T-helper 1 cell treated with Interleukin-12 subunit alpha and Interleukin-12 subunit beta and Interleukin-4 antibody, amounts not matched to agents 30 μg/mL and 1 μg/mL, for 36 hours (primary cell): ENCODE data around the gene RBKS.
"Not testable (repeated sequence)": the region's sequence is repeated elsewhere in the genome, so short reads cannot be mapped to it uniquely, and the experiment has no call there.

Source experiments
- H3K27ac Mint-ChIP-seq: one replicate; pipeline ENCODE4 v1.8.0; 2021; ENCODE audit warnings: mild to moderate bottlenecking, mixed read lengths
- H3K27me3 Mint-ChIP-seq: one replicate; pipeline ENCODE4 v1.8.0; 2021; ENCODE audit warnings: low read depth, mixed read lengths
- H3K36me3 Mint-ChIP-seq: one replicate; pipeline ENCODE4 v1.8.0; 2021; ENCODE audit warnings: low read depth, mixed read lengths
- H3K4me1 Mint-ChIP-seq: one replicate; pipeline ENCODE4 v1.8.0; 2021; ENCODE audit warnings: low read depth, mixed read lengths
- H3K4me3 Mint-ChIP-seq: one replicate; pipeline ENCODE4 v1.8.0; 2021; ENCODE audit warnings: mild to moderate bottlenecking, moderate library complexity, mixed read lengths
- H3K9me3 Mint-ChIP-seq: one replicate; pipeline ENCODE4 v1.8.0; 2021; ENCODE audit warnings: mixed read lengths

Gene RBKS

DNA sequence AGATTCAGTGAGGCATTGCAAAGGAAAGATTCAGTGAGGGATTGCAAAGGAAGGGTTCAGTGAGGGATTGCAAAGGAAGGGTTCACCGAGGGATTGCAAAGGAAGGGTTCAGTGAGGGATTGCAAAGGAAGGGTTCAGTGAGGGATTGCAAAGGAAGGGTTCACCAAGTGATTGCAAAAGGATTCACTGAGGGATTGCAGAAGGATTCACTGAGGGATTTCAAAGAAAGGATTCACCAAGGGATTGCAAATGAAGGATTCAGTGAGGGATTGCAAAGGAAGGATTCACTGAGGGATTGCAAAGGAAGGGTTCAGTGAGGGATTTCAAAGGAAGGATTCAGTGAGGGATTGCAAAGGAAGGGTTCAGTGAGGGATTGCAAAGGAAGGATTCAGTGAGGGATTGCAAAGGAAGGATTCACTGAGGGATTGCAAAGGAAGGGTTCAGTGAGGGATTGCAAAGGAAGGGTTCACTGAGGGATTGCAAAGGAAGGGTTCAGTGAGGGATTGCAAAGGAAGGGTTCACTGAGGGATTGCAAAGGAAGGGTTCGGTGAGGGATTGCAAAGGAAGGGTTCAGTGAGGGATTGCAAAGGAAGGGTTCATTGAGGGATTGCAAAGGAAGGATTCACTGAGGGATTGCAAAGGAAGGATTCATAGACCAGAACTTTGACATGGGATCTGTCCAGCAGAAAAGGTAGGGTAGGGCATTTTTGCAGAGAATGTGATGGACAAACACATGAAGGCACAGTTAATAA lies 141.2 kb downstream of the RBKS start:
- Mint-ChIP-seq H3K27me3 (peaks cover 32% of the 10 kb centered on the region), H3K9me3 (peaks cover 19% of the 10 kb centered on the region)
- not testable (repeated sequence) for H3K36me3 Mint-ChIP-seq, H3K27ac Mint-ChIP-seq, H3K4me3 Mint-ChIP-seq, H3K4me1 Mint-ChIP-seq

DNA sequence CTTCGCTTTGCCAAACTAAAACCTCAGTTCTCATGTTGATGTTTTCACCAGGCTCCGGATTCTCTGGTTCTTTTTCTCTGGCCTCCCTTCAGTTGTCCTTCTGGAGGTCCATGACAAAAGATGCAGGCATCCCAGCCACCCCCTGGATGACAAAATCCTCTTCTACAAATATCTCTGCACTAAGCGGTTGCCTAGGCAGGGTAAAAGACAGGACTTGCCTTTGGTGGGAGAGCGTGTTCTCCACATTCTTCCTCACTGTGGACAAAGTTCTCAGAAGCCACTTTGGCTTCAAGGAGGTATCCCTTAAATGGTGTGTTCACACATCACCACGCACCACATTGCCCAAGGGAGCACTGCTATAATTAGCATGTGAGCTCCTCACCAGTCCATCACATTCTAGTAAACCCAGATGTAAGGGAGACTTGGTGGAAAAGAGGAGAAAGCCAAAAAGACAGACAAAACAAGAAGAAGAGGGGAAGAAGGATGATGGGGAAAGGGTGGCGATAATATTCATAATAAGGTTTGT lies 142.3 kb downstream of the RBKS start:
- H3K4me1 Mint-ChIP-seq = peaks cover 2% of the 10 kb centered on the region
- H3K9me3 Mint-ChIP-seq = peaks cover 19% of the 10 kb centered on the region

DNA sequence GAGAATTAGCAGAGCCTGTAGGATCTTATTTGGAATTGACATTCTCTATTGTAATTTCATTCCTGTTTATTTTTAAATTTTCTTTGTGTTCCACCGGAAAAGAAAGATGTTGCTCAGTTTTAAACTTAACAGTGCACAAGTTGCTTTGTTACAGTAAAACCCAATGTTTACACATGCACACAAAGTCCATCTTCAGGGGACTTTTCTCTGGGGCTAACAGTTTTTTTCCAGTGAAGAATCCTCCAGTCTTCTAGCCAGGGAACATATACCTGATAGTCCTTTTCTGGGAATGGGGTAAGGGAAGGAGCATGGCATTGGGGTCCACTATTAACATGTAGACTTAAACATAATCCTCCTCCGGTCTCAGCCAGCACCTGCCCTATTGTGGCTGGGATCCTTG lies 143.9 kb downstream of the RBKS start:
- Mint-ChIP-seq H3K27ac (no peak overlapping the region), H3K4me3 (no peak overlapping the region), H3K36me3 (peaks cover 3% of the 10 kb centered on the region), H3K9me3 (peaks cover 19% of the 10 kb centered on the region), H3K27me3 (peaks cover 22% of the 10 kb centered on the region), H3K4me1 (peaks cover 2% of the 10 kb centered on the region)

More for the DNA sequence above, 142.3 kb downstream of the RBKS start:
- Mint-ChIP-seq H3K27me3 (peaks cover 29% of the 10 kb centered on the region), H3K36me3 (peaks cover 3% of the 10 kb centered on the region), H3K27ac (no peak overlapping the region), H3K4me3 (no peak overlapping the region)

DNA sequence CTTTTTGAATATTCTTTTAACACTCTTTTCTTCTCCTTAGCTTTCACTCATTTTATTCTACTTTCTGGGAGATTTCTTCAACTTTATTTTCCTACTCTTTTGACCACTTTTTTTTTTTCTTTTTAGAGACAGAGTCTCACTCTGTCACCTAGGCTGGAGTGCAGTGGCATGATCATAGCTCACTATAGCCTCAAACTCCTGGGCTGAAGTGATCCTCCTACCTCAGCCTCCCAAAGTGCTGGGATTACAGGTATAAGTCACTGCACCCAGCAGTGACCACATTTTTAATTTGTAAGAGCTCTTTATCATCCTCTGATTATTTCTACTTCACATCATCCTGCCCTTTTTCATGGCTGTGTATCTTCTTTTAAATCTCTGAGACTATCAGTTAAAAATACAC lies 144.7 kb downstream of the RBKS start:
- H3K4me1 Mint-ChIP-seq, H3K36me3 Mint-ChIP-seq, H3K4me3 Mint-ChIP-seq: not testable (repeated sequence)
- H3K27ac Mint-ChIP-seq = peak overlapping the region; percentile 1
- H3K27me3 Mint-ChIP-seq = peaks cover 22% of the 10 kb centered on the region
- H3K9me3 Mint-ChIP-seq = peaks cover 19% of the 10 kb centered on the region

DNA sequence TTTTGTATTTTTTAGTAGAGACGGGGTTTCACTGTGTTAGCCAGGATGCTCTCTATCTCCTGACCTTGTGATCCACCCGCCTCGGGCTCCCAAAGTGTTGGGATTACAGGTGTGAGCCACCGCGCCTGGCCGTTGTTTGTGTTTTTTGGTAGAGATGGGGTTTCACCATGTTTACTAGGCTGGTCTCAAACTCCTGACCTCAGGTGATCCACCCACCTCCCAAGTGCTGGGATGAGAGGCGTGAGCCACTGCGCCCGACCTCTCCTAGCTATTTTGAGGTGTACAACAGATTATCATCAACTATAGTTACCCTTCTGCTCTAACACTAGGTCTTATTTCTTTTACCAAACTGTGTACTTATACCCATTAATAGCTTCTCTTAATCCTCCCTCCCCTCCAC lies 147.6 kb downstream of the RBKS start:
- Mint-ChIP-seq H3K27ac (no peak overlapping the region), H3K36me3 (no peaks in the 10 kb centered on the region), H3K4me1 (peaks cover 2% of the 10 kb centered on the region), H3K27me3 (peaks cover 16% of the 10 kb centered on the region), H3K9me3 (no peaks in the 10 kb centered on the region), H3K4me3 (no peak overlapping the region)

DNA sequence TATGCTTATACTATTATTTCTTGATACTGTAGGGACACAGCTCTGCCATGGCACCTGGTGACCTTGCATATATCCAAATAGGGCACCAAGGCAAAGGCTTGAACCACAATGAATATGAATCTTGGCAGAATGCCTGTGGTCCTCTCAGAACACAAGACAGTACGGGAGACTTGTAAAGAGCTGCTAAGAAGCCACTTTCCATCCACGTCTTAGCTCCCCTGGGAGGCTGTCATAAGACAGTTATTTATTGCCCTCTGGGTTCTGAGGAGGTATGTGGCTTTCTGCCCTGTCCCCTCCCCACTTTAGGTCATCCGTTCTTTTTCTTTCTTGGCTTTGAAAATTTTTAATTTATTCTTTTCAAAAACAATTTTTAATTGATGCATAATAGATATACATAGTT lies 148.5 kb downstream of the RBKS start:
- no peaks in the 10 kb centered on the region for H3K9me3 Mint-ChIP-seq
- no peaks in the 10 kb centered on the region for H3K36me3 Mint-ChIP-seq
- no peak overlapping the region for H3K27ac Mint-ChIP-seq
- H3K27me3 Mint-ChIP-seq = peaks cover 16% of the 10 kb centered on the region
- H3K4me3 Mint-ChIP-seq = no peak overlapping the region
- H3K4me1 Mint-ChIP-seq = peaks cover 2% of the 10 kb centered on the region

DNA sequence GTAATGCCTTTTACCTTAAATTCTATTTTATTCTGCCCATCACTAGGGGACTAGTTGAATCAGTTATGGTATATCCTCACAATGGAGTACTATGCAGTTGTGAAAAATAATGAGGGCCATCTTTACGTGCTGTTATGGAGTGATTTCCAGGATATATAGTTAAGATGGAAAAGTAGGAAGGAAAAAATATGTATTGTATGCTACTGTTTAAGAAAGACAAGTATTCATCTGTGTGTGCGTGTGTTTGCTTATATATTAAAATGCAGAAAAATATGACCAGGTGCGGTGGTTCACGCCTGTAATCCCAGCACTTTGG lies 151.2 kb downstream of the RBKS start:
- H3K4me3 Mint-ChIP-seq = no peak overlapping the region

DNA sequence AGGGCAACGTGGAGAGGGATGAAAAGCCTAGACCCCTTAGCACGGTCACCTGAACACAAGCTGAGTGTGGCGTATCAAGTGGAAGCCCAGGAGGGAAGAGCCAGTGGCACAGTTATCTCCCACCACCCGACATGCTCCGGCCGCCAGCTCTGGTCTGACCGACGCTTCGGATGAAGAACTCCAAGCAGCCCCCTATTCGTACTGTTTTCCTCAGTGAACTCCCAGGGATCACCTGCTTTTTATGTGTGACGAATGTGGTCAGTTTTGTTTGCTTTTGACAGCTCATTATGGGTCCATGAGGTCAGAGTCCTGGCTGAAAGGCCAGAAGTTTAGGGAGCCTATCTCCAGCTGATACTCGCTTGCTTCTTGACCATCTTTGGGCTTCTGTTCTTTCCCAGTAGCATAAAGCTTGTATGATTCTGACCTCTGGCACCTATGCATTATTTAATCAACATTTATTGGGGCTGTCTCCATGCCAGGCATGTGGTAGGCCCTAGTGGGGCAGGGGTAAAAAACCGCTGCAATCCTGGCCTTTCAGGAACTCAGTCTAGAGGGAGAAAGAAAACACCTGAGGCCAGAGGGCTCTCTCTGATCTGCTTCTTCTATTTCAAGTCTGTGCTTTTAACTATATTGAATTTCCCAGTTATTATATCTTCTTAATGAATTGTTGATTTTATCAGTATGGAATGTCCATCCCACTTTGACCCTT lies 151.7 kb downstream of the RBKS start:
- no peaks in the 10 kb centered on the region for H3K36me3 Mint-ChIP-seq
- no peaks in the 10 kb centered on the region for H3K27me3 Mint-ChIP-seq
- peaks cover 11% of the 10 kb centered on the region for H3K4me1 Mint-ChIP-seq
- H3K4me3 Mint-ChIP-seq = no peak overlapping the region
- no peaks in the 10 kb centered on the region for H3K9me3 Mint-ChIP-seq
- no peak overlapping the region for H3K27ac Mint-ChIP-seq

More for the DNA sequence above, 151.2 kb downstream of the RBKS start:
- Mint-ChIP-seq H3K27ac (no peak overlapping the region), H3K4me1 (peaks cover 11% of the 10 kb centered on the region), H3K9me3 (no peaks in the 10 kb centered on the region), H3K36me3 (no peaks in the 10 kb centered on the region), H3K27me3 (no peaks in the 10 kb centered on the region)

DNA sequence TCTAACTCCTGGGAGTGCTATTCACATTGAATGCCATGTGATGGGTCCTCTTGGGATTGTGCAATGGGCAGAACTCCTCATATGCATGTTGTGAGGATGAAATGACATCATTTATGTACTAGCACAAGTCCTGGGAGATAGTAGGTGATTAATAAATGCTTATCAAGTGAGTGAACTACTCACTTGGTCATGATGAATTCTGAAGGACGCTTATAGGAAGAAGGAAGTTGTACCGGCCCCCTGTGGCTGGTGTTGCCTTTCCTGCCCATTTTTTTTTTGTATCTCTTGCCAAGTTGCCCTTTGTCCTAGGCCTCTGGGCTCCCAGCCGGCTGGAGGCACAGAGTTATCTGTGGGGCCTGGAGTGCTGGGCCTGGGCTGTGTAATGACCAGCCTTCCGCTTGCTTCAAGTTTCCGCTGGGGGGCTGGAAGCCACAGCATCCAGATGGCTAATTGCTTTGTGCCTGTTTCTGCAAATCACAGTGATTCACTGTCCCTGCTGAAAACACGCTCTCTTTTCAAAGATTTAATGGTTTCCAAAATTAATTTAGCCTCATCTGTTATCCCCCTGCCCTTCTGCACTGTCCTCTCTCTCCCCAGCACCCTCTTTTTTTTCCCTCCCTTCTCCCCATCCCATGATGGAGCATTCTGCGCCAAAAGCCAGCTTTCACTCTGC lies 152.4 kb downstream of the RBKS start:
- peaks cover 11% of the 10 kb centered on the region for H3K4me1 Mint-ChIP-seq
- H3K27me3 Mint-ChIP-seq = no peaks in the 10 kb centered on the region
- H3K4me3 Mint-ChIP-seq = no peak overlapping the region
- H3K9me3 Mint-ChIP-seq = no peaks in the 10 kb centered on the region
- H3K36me3 Mint-ChIP-seq = peaks cover 2% of the 10 kb centered on the region
- no peak overlapping the region for H3K27ac Mint-ChIP-seq

DNA sequence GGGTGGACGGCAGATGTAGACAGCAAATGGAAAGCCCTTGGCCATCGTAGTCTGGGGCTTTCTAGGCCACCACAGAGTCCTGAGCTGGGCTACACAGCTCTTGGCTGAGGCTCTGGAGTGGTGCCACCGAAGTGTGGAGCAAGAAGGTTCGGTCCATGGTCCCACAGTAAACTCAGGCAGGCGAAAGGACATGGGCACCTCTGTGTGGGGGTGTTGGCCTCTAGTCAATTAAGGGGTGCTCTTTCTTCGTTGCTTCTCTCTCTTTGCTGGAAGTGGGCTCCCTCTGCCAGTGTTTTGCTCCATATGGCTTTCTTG lies 153.3 kb downstream of the RBKS start:
- Mint-ChIP-seq H3K9me3 (no peaks in the 10 kb centered on the region), H3K4me3 (no peak overlapping the region), H3K4me1 (peaks cover 11% of the 10 kb centered on the region), H3K36me3 (peaks cover 2% of the 10 kb centered on the region), H3K27me3 (no peaks in the 10 kb centered on the region), H3K27ac (no peak overlapping the region)

DNA sequence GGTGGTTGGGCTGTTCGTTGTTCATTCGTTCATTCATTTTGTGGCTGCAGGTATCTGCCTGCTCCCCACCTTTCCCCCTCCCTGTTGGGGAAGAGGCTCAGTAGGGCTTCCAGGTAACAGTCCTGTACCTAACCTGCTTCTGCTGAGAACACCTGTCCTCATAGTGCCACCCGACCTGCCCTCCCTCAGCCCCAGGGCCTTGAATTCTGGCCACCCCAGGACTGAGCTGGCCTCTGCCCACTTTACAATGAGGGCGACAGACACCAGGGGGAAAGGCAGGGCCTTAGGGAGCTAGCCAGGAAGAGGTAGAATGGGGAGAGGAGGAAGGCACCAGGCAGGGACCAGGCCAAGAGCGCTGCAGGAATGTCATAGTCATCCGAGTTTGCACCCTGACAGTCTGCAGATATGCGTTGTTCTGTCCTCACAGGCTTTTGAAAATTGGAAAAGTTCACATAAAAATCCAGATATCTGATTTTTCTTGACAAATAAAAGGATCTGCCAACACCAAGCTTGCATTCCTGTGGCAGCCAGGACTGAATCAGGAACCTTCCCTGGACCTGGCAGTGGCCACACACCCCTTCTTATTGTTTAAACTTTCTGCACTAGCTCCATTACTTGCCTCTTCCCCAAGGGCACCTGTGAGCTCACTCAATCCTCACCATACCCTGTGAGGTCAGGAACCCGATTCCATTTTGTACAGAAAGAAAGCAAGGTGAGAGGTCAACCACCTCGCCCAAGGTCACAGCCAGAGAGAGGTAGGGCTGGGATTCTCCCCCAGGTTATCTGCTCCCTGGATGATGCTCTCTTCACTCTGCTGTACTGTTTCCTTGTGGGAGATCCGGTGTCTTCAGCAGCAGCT lies 153.9 kb downstream of the RBKS start:
- H3K4me3 Mint-ChIP-seq = no peak overlapping the region
- H3K27me3 Mint-ChIP-seq = no peaks in the 10 kb centered on the region
- H3K27ac Mint-ChIP-seq = peak overlapping the region; percentile 24
- peaks cover 2% of the 10 kb centered on the region for H3K36me3 Mint-ChIP-seq
- H3K4me1 Mint-ChIP-seq = peaks cover 11% of the 10 kb centered on the region
- no peaks in the 10 kb centered on the region for H3K9me3 Mint-ChIP-seq

DNA sequence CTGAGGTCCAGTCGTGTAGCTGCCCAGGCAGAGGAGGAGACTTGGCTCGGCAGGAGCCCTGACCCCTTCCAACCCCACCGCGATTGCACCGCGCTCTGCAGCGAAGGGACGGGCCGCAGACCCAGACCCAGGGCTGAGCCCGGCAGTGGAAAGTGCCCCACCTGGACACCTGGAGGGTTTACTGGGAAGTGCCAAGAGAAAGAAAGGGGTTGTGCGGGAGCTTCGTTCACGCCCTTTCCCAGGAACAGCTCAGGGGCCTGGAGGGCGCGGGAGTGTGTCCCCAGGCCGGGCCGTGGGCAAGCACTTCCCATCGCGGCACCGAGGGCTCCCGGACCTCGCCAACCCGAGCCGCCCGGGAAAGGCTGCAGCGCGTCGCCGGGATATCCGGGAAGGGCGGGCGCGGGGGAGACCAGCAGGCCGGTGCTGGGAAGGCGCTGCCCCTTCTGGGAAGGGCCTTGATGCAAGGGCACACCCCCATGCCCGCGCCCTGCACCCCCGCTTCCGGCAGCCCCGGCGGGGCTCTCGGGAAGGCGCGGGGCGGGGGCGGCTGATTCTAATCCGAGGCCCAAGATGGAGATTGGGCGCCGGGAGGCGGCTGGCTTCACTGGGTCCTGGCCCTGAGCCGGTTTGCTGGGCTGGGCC lies 154.8 kb downstream of the RBKS start:
- Mint-ChIP-seq H3K36me3 (peaks cover 2% of the 10 kb centered on the region), H3K4me1 (peaks cover 11% of the 10 kb centered on the region), H3K27me3 (no peaks in the 10 kb centered on the region), H3K4me3 (peak overlapping the region; percentile 58), H3K27ac (peak overlapping the region; percentile 49), H3K9me3 (no peaks in the 10 kb centered on the region)

DNA sequence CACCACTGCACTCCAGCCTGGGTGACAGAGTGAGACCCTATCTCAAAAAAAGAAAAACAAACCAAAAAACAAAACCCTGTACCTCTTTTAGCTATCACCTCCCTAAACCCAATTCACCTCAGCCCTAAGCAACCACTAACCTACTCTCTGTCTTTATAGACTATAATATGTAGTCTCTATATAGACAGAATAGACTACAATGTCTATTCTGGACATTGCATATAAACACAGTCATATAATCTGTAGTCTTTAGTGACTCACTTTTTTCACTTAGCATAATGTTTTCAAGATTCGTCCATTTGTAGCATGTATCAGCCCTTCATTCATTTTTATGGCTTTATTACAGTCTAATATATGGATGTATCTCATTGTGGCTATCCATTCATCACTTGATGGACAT lies 155.9 kb downstream of the RBKS start:
- H3K27ac Mint-ChIP-seq = no peak overlapping the region
- H3K36me3 Mint-ChIP-seq = peaks cover 2% of the 10 kb centered on the region
- H3K27me3 Mint-ChIP-seq = no peaks in the 10 kb centered on the region
- H3K4me1 Mint-ChIP-seq = peaks cover 11% of the 10 kb centered on the region
- no peaks in the 10 kb centered on the region for H3K9me3 Mint-ChIP-seq
- no peak overlapping the region for H3K4me3 Mint-ChIP-seq
